SH-SY5Y (cell line): ENCODE data around the gene ADPRM.

Experiments
- GATA2 ChIP-seq: IDR thresholded peaks from 2 replicates; pipeline ENCODE4 v1.6.1; 2011; ENCODE audit warnings: mild to moderate bottlenecking, low read depth, low read length
- GATA3 ChIP-seq: IDR thresholded peaks from 2 replicates; pipeline ENCODE4 v1.6.1; 2011; ENCODE audit warnings: low read depth, mild to moderate bottlenecking, low read length, moderate library complexity

ADPRM gene

GRCh38 chr17:10728331-10728892 lies 31.0 kb downstream of the ADPRM start:
- TF ChIP-seq GATA2, result no peak
- TF ChIP-seq GATA3, result no peak

GRCh38 chr17:10729334-10730193 lies 32.2 kb downstream of the ADPRM start, which contains the start of gene TMEM220:
Gene TMEM220, minus strand, starts transcription at chr17:10730023. Its CDS starts 172 bp downstream, at chr17:10729851.
- TF ChIP-seq GATA2 (no peak), GATA3 (no peak)

GRCh38 chr17:10731408-10731879 lies 34.0 kb downstream of the ADPRM start:
- TF ChIP-seq GATA2, result no peak
- TF ChIP-seq GATA3, result no peak

GRCh38 chr17:10733666-10734065 lies 36.3 kb downstream of the ADPRM start:
- TF ChIP-seq GATA3 (no peak), GATA2 (no peak)

GRCh38 chr17:10735251-10735650 lies 37.9 kb downstream of the ADPRM start:
- no peak for TF ChIP-seq GATA3
- no peak for TF ChIP-seq GATA2

GRCh38 chr17:10735821-10736220 lies 38.4 kb downstream of the ADPRM start:
- TF ChIP-seq GATA3 (no peak), GATA2 (no peak)

- TF ChIP-seq GATA3 (no peak), GATA2 (no peak)
Measured at GRCh38 chr17:10737168-10737622, 39.8 kb downstream of the ADPRM start.

- TF ChIP-seq GATA3 (no peak), GATA2 (no peak)
Measured at GRCh38 chr17:10737736-10738135, 40.3 kb downstream of the ADPRM start.

GRCh38 chr17:10738521-10739258 lies 41.3 kb downstream of the ADPRM start:
- no peak for TF ChIP-seq GATA3
- no peak for TF ChIP-seq GATA2

GRCh38 chr17:10739386-10739785 lies 42.0 kb downstream of the ADPRM start:
- TF ChIP-seq GATA2 (no peak), GATA3 (no peak)

- TF ChIP-seq GATA2 (no peak), GATA3 (no peak)
Measured at GRCh38 chr17:10741416-10742135, 44.2 kb downstream of the ADPRM start.

- TF ChIP-seq GATA3, result no peak
- no peak for TF ChIP-seq GATA2
Measured at GRCh38 chr17:10742431-10742830, 45.0 kb downstream of the ADPRM start.

GRCh38 chr17:10743316-10744009 lies 46.1 kb downstream of the ADPRM start:
- TF ChIP-seq GATA3, result no peak
- no peak for TF ChIP-seq GATA2
